ENCODE measurements around the gene ELF1.
A peak's percentile ranks its signal among the peaks of the same experiment; 100 is the strongest.

The ELF1 gene

GRCh38 chr13:41061075-41061913 lies 42.2 kb upstream of the ELF1 start, which contains the start of gene WBP4:
Gene WBP4 (plus strand): TSS chr13:41061509. CDS start chr13:41061674, 165 bp downstream.
- TF ChIP-seq FOXP2 (optimal IDR thresholded peaks at IDR 0.05; ENCODE audit: borderline replicate concordance, extremely low read depth, extremely low read length, insufficient read depth): peak; percentile 67
- TF ChIP-seq TAF1 (IDR thresholded peaks at IDR 0.05; ENCODE audit: borderline replicate concordance, insufficient read depth, low read length): no peak
- TF ChIP-seq POLR2AphosphoS5 (IDR thresholded peaks at IDR 0.05; ENCODE audit: low read depth, low read length): peak; percentile 68
- TF ChIP-seq REST (IDR thresholded peaks at IDR 0.05; ENCODE audit: insufficient read depth in 1 of 2, low read depth in 2 of 2, low read length in 2 of 2): peak in 1 of 2 experiments; percentile 19; a peak in 1 of 4 replicates
- TF ChIP-seq SIN3A (IDR thresholded peaks at IDR 0.05; ENCODE audit: borderline replicate concordance, insufficient read depth, low read length): peak; percentile 39; the same call in 1 of the 2 replicates

GRCh38 chr13:41060724-41061074 lies 41.6 kb upstream of the ELF1 start:
- TF ChIP-seq FOXP2 (optimal IDR thresholded peaks at IDR 0.05; ENCODE audit: borderline replicate concordance, extremely low read depth, extremely low read length, insufficient read depth) (no peak), SIN3A (IDR thresholded peaks at IDR 0.05; ENCODE audit: borderline replicate concordance, insufficient read depth, low read length) (no peak), TAF1 (IDR thresholded peaks at IDR 0.05; ENCODE audit: borderline replicate concordance, insufficient read depth, low read length) (no peak), REST (IDR thresholded peaks at IDR 0.05; ENCODE audit: insufficient read depth in 1 of 2, low read depth in 2 of 2, low read length in 2 of 2) (no peak), POLR2AphosphoS5 (IDR thresholded peaks at IDR 0.05; ENCODE audit: low read depth, low read length) (no peak)

- TF ChIP-seq REST (IDR thresholded peaks at IDR 0.05; ENCODE audit: insufficient read depth in 1 of 2, low read depth in 2 of 2, low read length in 2 of 2) (no peak), FOXP2 (optimal IDR thresholded peaks at IDR 0.05; ENCODE audit: borderline replicate concordance, extremely low read depth, extremely low read length, insufficient read depth) (peak; percentile 53), POLR2AphosphoS5 (IDR thresholded peaks at IDR 0.05; ENCODE audit: low read depth, low read length) (no peak), TAF1 (IDR thresholded peaks at IDR 0.05; ENCODE audit: borderline replicate concordance, insufficient read depth, low read length) (no peak), SIN3A (IDR thresholded peaks at IDR 0.05; ENCODE audit: borderline replicate concordance, insufficient read depth, low read length) (no peak)
Measured at GRCh38 chr13:41060082-41060723, 41.1 kb upstream of the ELF1 start.

- no peak for TF ChIP-seq FOXP2 (optimal IDR thresholded peaks at IDR 0.05; ENCODE audit: borderline replicate concordance, extremely low read depth, extremely low read length, insufficient read depth)
- no peak for TF ChIP-seq POLR2AphosphoS5 (IDR thresholded peaks at IDR 0.05; ENCODE audit: low read depth, low read length)
- TF ChIP-seq TAF1 (IDR thresholded peaks at IDR 0.05; ENCODE audit: borderline replicate concordance, insufficient read depth, low read length): no peak
- TF ChIP-seq SIN3A (IDR thresholded peaks at IDR 0.05; ENCODE audit: borderline replicate concordance, insufficient read depth, low read length): no peak
- no peak for TF ChIP-seq REST (IDR thresholded peaks at IDR 0.05; ENCODE audit: insufficient read depth in 1 of 2, low read depth in 2 of 2, low read length in 2 of 2)
Measured at GRCh38 chr13:41059456-41060081, 40.5 kb upstream of the ELF1 start.
